Left lung (tissue), 10 donors: Measurements from ENCODE around the gene OR5B2. TPM values are rescaled to one million over a fixed set of nuclear protein-coding genes. Genes with fewer than 3 reads are reported as not detected.
"Not testable (repeated sequence)": the region's sequence is repeated elsewhere in the genome, so short reads cannot be mapped to it uniquely, and the experiment has no call there.

Experiments used
- ATAC-seq: fragments of 200-7000 bp; cut with Tn5 transposase; one replicate; pipeline ENCODE4 v1.9.1; 2020; ENCODE audit warnings: moderate library complexity
- DNase-seq, 4 donors: peaks; one replicate each; pipeline ENCODE4 v3.0.0-alpha.2; 2013 to 2020
- H3K27ac ChIP-seq, 2 donors: fragments of 200-600 bp; sonication (generic) in 1 of 2; one replicate each; pipeline versions ENCODE4 v1.5.0 to v1.8.0; 2020 to 2021
- H3K27me3 ChIP-seq, 2 donors: fragments of 200-600 bp; sonication (generic) in 1 of 2; one replicate each; pipeline versions ENCODE4 v1.5.0 to v1.8.0; 2020 to 2021
- H3K36me3 ChIP-seq, 2 donors: fragments of 200-600 bp; sonication (generic) in 1 of 2; one replicate each; pipeline versions ENCODE4 v1.5.0 to v1.8.0; 2020 to 2021
- H3K4me1 ChIP-seq, 2 donors: fragments of 200-600 bp; one replicate each; pipeline ENCODE4 v1.8.0; 2021
- H3K4me3 ChIP-seq, 2 donors: fragments of 200-600 bp; sonication (generic) in 1 of 2; one replicate each; pipeline versions ENCODE4 v1.5.0 to v1.8.0; 2020 to 2021; ENCODE audit warnings: mild to moderate bottlenecking in 1 of 2
- H3K9me3 ChIP-seq, 2 donors: fragments of 200-600 bp; sonication (generic) in 1 of 2; one replicate each; pipeline versions ENCODE4 v1.5.0 to v1.8.0; 2020 to 2021
- CTCF ChIP-seq, 2 donors: fragments of 200-600 bp; sonication (generic) in 1 of 2; IDR thresholded peaks; one replicate each; pipeline versions ENCODE4 v1.5.0 to v1.8.0; 2021; ENCODE audit warnings: antibody characterized with exemption in 2 of 2
- intact Hi-C, 2 donors: fragments of 100-400 bp; cut with DNase I; formaldehyde crosslinking; loops; one replicate each; pipeline versions ENCODE4 v1.11.2 to v1.14.2; 2022
- polyA plus RNA-seq, 6 donors: library from polyadenylated mRNA; unstranded; fragments of 120-200 nt; gene quantifications; one replicate each; pipeline ENCODE4 v1.2.1, GENCODE V29; 2013; ENCODE audit not compliant: insufficient read length in 6 of 6
- total RNA-seq, 2 donors: library from RNA; stranded (reverse); fragmentation: NEBNext Ultra II Directional; extraction: Animal tissue kit (Norgen Biotek cat#: 25700); gene quantifications; one replicate each; pipeline ENCODE4 v1.2.1, GENCODE V29; 2021
- donor health status: DM: no; HTN: yes; CAD: no.
- donor health status: DM: no; HTN: no; CAD: no.

Gene OR5B2
- total and polyA plus RNA-seq, 8 donors = 0.09 TPM; not detected in 7

- H3K4me1 ChIP-seq = no peaks in the 10 kb centered on the region
- H3K9me3 ChIP-seq = peaks cover 0 to 22% of the 10 kb centered on the region in 2 donors
- no peak overlapping the region for H3K4me3 ChIP-seq
- no peak for DNase-seq
- TF ChIP-seq CTCF (IDR thresholded peaks at IDR 0.05) = no peak
- no peak for ATAC-seq
- H3K27ac ChIP-seq = no peak overlapping the region
- intact Hi-C loops = no loop called here
- no peaks in the 10 kb centered on the region for H3K27me3 ChIP-seq
- no peaks in the 10 kb centered on the region for H3K36me3 ChIP-seq
Observed at GRCh38 chr11:58433638-58434203, 5.8 kb upstream of the OR5B2 start.

GRCh38 chr11:58429273-58429672 is 1.4 kb upstream of the OR5B2 start:
- H3K27me3 ChIP-seq = no peaks in the 10 kb centered on the region
- no peak for TF ChIP-seq CTCF (IDR thresholded peaks at IDR 0.05)
- no peak overlapping the region for H3K27ac ChIP-seq
- H3K36me3 ChIP-seq = no peaks in the 10 kb centered on the region
- intact Hi-C loops = no loop called here
- DNase-seq (no peak), ATAC-seq (no peak)
- H3K9me3 ChIP-seq = peaks cover 0 to 7% of the 10 kb centered on the region in 2 donors
- H3K4me3 ChIP-seq = no peak overlapping the region
- no peaks in the 10 kb centered on the region for H3K4me1 ChIP-seq

GRCh38 chr11:58406774-58407173 is 21.1 kb downstream of the OR5B2 start, which contains the start of gene OR5B3:
TSS of gene OR5B3 (minus strand) at chr11:58406874. CDS start at chr11:58403409, 3,465 bp downstream.
- no peak for DNase-seq
- H3K9me3 ChIP-seq = peaks cover 0 to 19% of the 10 kb centered on the region in 2 donors
- H3K27me3 ChIP-seq = no peaks in the 10 kb centered on the region
- no peak within 1 kb of the TSS for H3K4me3 ChIP-seq
- H3K27ac ChIP-seq = no peak within 1 kb of the TSS
- no peak for TF ChIP-seq CTCF (IDR thresholded peaks at IDR 0.05)
- no peaks in the 10 kb centered on the region for H3K36me3 ChIP-seq
- no peak for ATAC-seq
- H3K4me1 ChIP-seq = no peaks in the 10 kb centered on the region
- intact Hi-C loops = no loop called here

GRCh38 chr11:58399622-58400021 is 28.3 kb downstream of the OR5B2 start:
- ATAC-seq, H3K27me3 ChIP-seq, H3K4me3 ChIP-seq, H3K9me3 ChIP-seq, intact Hi-C loops, DNase-seq, H3K27ac ChIP-seq, H3K4me1 ChIP-seq, H3K36me3 ChIP-seq: not testable (repeated sequence)

GRCh38 chr11:58395581-58395980 is 32.3 kb downstream of the OR5B2 start:
- no peak for TF ChIP-seq CTCF (IDR thresholded peaks at IDR 0.05)
- no peaks in the 10 kb centered on the region for H3K27me3 ChIP-seq
- intact Hi-C loops = no loop called here
- peaks cover 0 to 10% of the 10 kb centered on the region in 2 donors for H3K9me3 ChIP-seq
- H3K4me1 ChIP-seq = no peaks in the 10 kb centered on the region
- H3K36me3 ChIP-seq = no peaks in the 10 kb centered on the region
- no peak overlapping the region for H3K4me3 ChIP-seq
- H3K27ac ChIP-seq = no peak overlapping the region
- ATAC-seq (no peak), DNase-seq (no peak)

- no peak for TF ChIP-seq CTCF (IDR thresholded peaks at IDR 0.05)
- Histone ChIP-seq H3K36me3 (no peaks in the 10 kb centered on the region), H3K4me3 (no peak overlapping the region), H3K4me1 (no peaks in the 10 kb centered on the region), H3K9me3 (peaks cover 0 to 10% of the 10 kb centered on the region in 2 donors), H3K27ac (no peak overlapping the region), H3K27me3 (no peaks in the 10 kb centered on the region)
- no peak for ATAC-seq
- no peak for DNase-seq
- intact Hi-C loops = no loop called here
Observed at GRCh38 chr11:58394195-58394594, 33.7 kb downstream of the OR5B2 start.
